ENCODE measurements around the gene TMEM38A. TPM values are rescaled to one million over a fixed set of nuclear protein-coding genes. Genes with fewer than 3 reads are reported as not detected.
"Not testable (repeated sequence)": the region's sequence is repeated elsewhere in the genome, so short reads cannot be mapped to it uniquely, and the experiment has no call there.

Gene TMEM38A
- total and polyA plus RNA-seq, 9 of the 15 experiments (the other 6 are each of a cell fraction or from before 2014, with no cell fraction given) = 0.35 to 2.1 (median 1.2) TPM

DNA sequence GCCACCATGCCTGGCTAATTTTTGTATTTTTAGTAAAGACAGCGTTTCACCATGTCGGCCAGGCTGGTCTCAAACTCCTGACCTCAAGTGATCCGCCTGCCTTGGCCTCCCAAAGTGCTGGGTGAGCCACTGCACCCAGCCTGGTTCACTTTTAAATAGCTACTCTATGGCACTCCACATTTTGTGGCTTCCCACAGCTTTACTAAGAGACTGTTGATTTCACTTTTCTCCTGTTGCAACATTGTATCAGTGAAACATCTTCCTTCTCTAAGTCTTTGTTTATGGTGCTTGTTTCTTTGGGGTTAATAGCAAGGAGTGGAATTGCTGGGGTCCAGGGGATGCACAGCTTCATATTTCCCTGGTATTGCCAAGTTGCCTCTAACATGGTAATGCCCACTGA lies 12.3 kb downstream of the TMEM38A start (continued):
- TF ChIP-seq, protein P1, sequence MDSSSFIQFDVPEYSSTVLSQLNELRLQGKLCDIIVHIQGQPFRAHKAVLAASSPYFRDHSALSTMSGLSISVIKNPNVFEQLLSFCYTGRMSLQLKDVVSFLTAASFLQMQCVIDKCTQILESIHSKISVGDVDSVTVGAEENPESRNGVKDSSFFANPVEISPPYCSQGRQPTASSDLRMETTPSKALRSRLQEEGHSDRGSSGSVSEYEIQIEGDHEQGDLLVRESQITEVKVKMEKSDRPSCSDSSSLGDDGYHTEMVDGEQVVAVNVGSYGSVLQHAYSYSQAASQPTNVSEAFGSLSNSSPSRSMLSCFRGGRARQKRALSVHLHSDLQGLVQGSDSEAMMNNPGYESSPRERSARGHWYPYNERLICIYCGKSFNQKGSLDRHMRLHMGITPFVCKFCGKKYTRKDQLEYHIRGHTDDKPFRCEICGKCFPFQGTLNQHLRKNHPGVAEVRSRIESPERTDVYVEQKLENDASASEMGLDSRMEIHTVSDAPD (CRISPR knock-in tag; IDR thresholded peaks at IDR 0.05) = no peak
- no peak for TF ChIP-seq DDX20 (tag; IDR thresholded peaks at IDR 0.05; ENCODE audit: low read depth)
- no peak for TF ChIP-seq HCFC1 (IDR thresholded peaks at IDR 0.05; ENCODE audit: low read depth, low read length)
- TF ChIP-seq ZBTB7A (IDR thresholded peaks at IDR 0.05; ENCODE audit: borderline replicate concordance, control insufficient read depth, low read depth, low read length) = no peak
- TF ChIP-seq, protein P2, sequence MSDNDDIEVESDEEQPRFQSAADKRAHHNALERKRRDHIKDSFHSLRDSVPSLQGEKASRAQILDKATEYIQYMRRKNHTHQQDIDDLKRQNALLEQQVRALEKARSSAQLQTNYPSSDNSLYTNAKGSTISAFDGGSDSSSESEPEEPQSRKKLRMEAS (CRISPR knock-in tag; IDR thresholded peaks at IDR 0.05) = no peak
- TF ChIP-seq PHF21A (IDR thresholded peaks at IDR 0.05; ENCODE audit: borderline replicate concordance, low read depth) = no peak
- TF ChIP-seq HNRNPLL (IDR thresholded peaks at IDR 0.05; ENCODE audit: low read depth, low read length, poor library complexity, severe bottlenecking) = no peak
- TF ChIP-seq TAL1 (IDR thresholded peaks at IDR 0.05) = no peak
- no peak for TF ChIP-seq HSF4 (CRISPR knock-in tag; IDR thresholded peaks at IDR 0.05; ENCODE audit: borderline replicate concordance)
- TF ChIP-seq CTBP1 (IDR thresholded peaks at IDR 0.05; ENCODE audit: borderline replicate concordance) = no peak

DNA sequence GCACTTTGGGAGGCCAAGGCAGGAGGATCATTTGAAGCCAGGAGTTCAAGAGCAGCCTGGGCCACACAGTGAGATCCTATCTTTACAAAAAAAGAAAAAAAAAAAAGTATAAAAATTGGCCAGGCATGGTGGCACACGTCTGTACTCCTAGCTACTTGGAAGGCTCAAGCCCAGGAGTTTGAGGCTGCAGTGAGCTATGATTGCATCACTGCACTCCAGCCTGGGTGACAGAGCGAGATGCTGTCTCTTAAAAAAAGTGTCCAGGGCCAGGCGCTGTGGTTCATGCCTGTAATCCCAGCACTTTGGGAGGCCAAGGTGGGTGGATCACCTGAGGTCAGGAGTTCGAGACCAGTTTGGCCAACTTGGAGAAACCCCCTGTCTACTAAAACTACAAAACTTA lies 12.9 kb downstream of the TMEM38A start:
- H3K4me3 ChIP-seq; DNase-seq (ENCODE audit: extremely low read depth in 1 of 4, low spot score in 3 of 4); H3K9me3 ChIP-seq (replicated peaks; ENCODE audit: control insufficient read depth, insufficient read depth, low read depth, low read length); H3K4me2 ChIP-seq (ENCODE audit: insufficient read depth, low read length); in situ Hi-C loops (cut with MboI); H3K27me3 ChIP-seq (ENCODE audit: control insufficient read depth in 2 of 2, insufficient read depth in 2 of 2, low read length in 2 of 2); FAIRE-seq; H3K36me3 ChIP-seq (ENCODE audit: control insufficient read depth, insufficient read depth, low read length); CTCF ChIA-PET (ENCODE audit: low intra/inter-chr PET ratio); H3K4me1 ChIP-seq (replicated peaks in 1 of 2; ENCODE audit: control insufficient read depth in 2 of 2, insufficient read depth in 2 of 2, low read length in 2 of 2); H3K79me2 ChIP-seq (ENCODE audit: control insufficient read depth, insufficient read depth, low read length); H3K9me1 ChIP-seq (ENCODE audit: control insufficient read depth, insufficient read depth, low read length); H3K9ac ChIP-seq (ENCODE audit: insufficient read depth in 1 of 2, low read depth in 2 of 2, low read length in 2 of 2); ATAC-seq; BruUV-seq (replicated peaks); intact Hi-C loops (cut with micrococcal nuclease); H4K20me1 ChIP-seq (replicated peaks; ENCODE audit: control insufficient read depth, insufficient read depth, low read length); H2AFZ ChIP-seq (ENCODE audit: low read depth, low read length); H3K27ac ChIP-seq (ENCODE audit: extremely low read depth, low read depth, low read length): not testable (repeated sequence)
- WGBS (ENCODE audit: insufficient coverage, low coverage, missing lambda C conversion rate) = 23% methylated on average over 4 of the region's 4 CpGs
- peak; percentile 57; the same call in 1 of the 2 replicates for TF ChIP-seq CEBPB (tag; IDR thresholded peaks at IDR 0.05)
- peak; percentile 48 for TF ChIP-seq CEBPG (CRISPR knock-in tag; IDR thresholded peaks at IDR 0.05)
- peak; percentile 27 to 35; a peak in 3 of 4 replicates for TF ChIP-seq CEBPG (tag; conservative IDR thresholded peaks at IDR 0.05 in 1 of 2, IDR thresholded peaks at IDR 0.05 in 1 of 2)
- TF ChIP-seq, protein P3, sequence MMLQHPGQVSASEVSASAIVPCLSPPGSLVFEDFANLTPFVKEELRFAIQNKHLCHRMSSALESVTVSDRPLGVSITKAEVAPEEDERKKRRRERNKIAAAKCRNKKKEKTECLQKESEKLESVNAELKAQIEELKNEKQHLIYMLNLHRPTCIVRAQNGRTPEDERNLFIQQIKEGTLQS (IDR thresholded peaks at IDR 0.05) = peak; percentile 75
- TF ChIP-seq, protein P3 (CRISPR knock-in tag; conservative IDR thresholded peaks at IDR 0.05) = not testable (repeated sequence)
- POLR2A ChIA-PET = interaction anchor here (0.6 to 1.2 kb wide), 2 partner anchors 24 to 51 kb away, joined by 3 read pairs; no protein-coding TSS in a partner anchor
